ENCODE results near the gene KCMF1. TPM values are rescaled to one million over a fixed set of nuclear protein-coding genes. Genes with fewer than 3 reads are reported as not detected.

Gene KCMF1
- total RNA-seq, 1 donor from 2014 or later = 29.7 TPM

DNA sequence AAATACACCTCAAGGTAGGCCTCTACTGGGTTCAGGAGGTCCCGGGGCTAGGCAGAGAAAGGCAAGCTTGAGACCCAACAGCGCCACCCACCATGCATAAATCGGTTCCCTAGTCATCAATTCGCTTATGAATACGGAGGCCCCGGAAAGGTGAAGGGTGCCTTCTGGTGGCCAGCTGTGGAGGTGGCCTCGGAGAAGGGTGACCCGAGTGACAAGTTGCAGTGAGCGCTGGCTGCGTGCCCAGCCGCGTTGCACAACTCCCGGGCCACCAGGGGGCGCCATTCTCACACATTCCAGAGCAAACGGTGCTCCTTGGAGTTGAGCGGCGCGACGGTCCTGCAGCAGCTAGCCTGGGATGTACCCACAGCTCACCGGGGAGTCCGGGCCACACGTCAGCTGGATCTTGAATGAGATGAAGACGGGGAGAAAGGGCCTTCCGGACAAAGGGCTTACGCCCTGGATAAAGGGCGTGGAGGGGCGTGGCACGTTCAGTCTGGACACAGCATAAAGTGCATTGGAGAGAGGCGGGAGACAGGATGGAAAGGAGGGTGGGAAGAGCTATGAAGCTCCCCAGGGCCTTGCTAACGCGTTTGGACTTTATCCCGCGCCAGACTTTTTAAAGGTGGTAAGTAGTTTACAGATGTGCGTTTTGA is 45.1 kb upstream of the KCMF1 start:
- Histone ChIP-seq H3K36me3 (no peaks in the 10 kb centered on the region), H3K4me1 (peaks cover 20% of the 10 kb centered on the region), H3K27me3 (no peaks in the 10 kb centered on the region), H3K4me3 (peak overlapping the region; percentile 38 to 47), H3K27ac (peak overlapping the region; percentile 17), H3K9me3 (no peaks in the 10 kb centered on the region)
- peak; percentile 22 to 69 for TF ChIP-seq POLR2AphosphoS5 (IDR thresholded peaks at IDR 0.05; ENCODE audit: insufficient read depth in 1 of 2, low read depth in 1 of 2)
- TF ChIP-seq, protein P1, sequence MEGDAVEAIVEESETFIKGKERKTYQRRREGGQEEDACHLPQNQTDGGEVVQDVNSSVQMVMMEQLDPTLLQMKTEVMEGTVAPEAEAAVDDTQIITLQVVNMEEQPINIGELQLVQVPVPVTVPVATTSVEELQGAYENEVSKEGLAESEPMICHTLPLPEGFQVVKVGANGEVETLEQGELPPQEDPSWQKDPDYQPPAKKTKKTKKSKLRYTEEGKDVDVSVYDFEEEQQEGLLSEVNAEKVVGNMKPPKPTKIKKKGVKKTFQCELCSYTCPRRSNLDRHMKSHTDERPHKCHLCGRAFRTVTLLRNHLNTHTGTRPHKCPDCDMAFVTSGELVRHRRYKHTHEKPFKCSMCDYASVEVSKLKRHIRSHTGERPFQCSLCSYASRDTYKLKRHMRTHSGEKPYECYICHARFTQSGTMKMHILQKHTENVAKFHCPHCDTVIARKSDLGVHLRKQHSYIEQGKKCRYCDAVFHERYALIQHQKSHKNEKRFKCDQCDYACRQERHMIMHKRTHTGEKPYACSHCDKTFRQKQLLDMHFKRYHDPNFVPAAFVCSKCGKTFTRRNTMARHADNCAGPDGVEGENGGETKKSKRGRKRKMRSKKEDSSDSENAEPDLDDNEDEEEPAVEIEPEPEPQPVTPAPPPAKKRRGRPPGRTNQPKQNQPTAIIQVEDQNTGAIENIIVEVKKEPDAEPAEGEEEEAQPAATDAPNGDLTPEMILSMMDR (IDR thresholded peaks at IDR 0.05) = peak; percentile 93 to 97 (median 93)
- no peak for TF ChIP-seq POLR2A (IDR thresholded peaks at IDR 0.05)
- DNase-seq (ENCODE audit: extremely low spot score in 2 of 2) = peak in 1 of 2 donors; percentile 93
- intact Hi-C loops (cut with DNase I) = no loop called here

DNA sequence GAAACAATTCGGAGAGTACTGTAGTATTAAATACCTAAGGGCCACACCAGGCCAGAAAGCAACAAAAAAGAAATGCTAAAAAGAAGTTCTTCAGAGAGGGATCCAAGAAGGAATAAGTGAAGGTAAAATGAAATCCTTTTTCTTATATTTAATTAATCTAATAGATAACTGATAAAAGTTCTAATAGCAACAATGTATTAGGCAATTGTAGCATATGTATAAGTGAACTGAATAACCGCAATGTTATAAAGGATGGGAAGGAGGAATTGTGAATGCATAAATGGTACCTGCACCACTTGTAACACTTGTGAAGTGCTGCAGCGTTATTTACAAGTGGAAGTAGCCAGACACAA is 43.7 kb upstream of the KCMF1 start:
- H3K27me3 ChIP-seq = no peaks in the 10 kb centered on the region
- intact Hi-C loops (cut with DNase I) = no loop called here
- no peaks in the 10 kb centered on the region for H3K36me3 ChIP-seq
- DNase-seq (ENCODE audit: extremely low spot score in 2 of 2) = no peak
- H3K4me1 ChIP-seq = peaks cover 20% of the 10 kb centered on the region
- H3K27ac ChIP-seq = no peak overlapping the region
- no peaks in the 10 kb centered on the region for H3K9me3 ChIP-seq
- TF ChIP-seq POLR2AphosphoS5 (IDR thresholded peaks at IDR 0.05; ENCODE audit: insufficient read depth in 1 of 2, low read depth in 1 of 2) = no peak
- TF ChIP-seq POLR2A (IDR thresholded peaks at IDR 0.05) = no peak
- H3K4me3 ChIP-seq = no peak overlapping the region

DNA sequence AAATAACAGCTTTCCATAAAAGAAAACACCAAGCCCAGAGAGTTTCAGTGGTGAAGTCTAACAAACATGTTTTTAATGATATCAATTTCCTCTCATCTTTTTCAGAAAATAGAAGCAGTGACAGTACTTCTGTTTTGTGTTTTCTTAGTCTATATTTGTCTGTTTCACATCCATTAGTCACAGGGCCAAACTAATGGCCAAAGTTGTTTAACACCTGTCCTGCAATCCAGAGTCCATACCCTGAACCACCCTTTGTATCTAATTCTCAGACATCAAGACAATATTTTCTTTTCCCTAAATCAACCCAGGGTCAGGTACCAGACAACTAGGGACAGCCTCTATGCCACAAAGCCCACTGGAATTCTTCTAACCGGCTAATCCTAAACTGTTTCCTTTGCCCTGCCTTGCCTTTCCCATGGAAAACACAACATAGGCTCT is 39.6 kb upstream of the KCMF1 start:
- DNase-seq (ENCODE audit: extremely low spot score in 2 of 2) = no peak
- no peak for TF ChIP-seq POLR2AphosphoS5 (IDR thresholded peaks at IDR 0.05; ENCODE audit: insufficient read depth in 1 of 2, low read depth in 1 of 2)
- TF ChIP-seq POLR2A (IDR thresholded peaks at IDR 0.05) = no peak
- TF ChIP-seq, protein P1 (IDR thresholded peaks at IDR 0.05) = no peak
- Histone ChIP-seq H3K27me3 (no peaks in the 10 kb centered on the region), H3K4me1 (peaks cover 5% of the 10 kb centered on the region), H3K36me3 (no peaks in the 10 kb centered on the region), H3K4me3 (no peak overlapping the region), H3K9me3 (no peaks in the 10 kb centered on the region), H3K27ac (no peak overlapping the region)
- intact Hi-C loops (cut with DNase I) = no loop called here

DNA sequence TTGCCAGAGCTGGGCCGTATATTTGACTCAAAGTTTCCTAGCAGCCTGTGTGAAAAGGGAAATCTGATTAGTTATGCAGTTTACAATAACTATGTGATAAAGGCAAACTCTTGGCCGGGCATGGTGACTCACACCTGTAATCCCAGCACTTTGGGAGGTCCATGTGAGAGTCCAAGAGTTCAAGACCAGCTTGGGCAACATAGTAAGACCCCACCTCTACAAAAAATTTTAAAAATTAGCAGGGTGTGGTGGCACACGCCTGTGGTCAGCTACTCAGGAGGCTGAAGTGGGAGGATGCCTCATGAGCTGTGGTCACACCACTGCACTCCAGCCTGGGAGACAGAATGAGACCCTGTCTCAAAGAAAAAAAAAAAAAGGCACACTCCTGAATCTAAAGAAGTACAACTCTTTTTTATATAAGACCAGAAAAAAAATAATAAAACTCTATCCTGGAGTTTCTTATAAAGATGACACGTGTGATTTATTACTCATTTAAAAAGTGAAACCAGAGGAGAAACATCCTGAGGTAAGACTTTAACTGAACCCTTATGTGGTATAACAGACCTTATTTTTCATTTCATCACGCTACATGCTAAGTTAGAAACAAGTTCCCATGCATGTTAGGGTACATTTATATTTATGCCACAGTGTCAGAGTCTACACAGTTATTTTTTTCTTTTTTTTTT is 32.6 kb upstream of the KCMF1 start:
- no peak for DNase-seq (ENCODE audit: extremely low spot score in 2 of 2)
- Histone ChIP-seq H3K27ac (no peak overlapping the region), H3K27me3 (no peaks in the 10 kb centered on the region), H3K4me3 (no peak overlapping the region), H3K4me1 (peaks cover 4% of the 10 kb centered on the region), H3K36me3 (no peaks in the 10 kb centered on the region), H3K9me3 (no peaks in the 10 kb centered on the region)
- TF ChIP-seq POLR2A (IDR thresholded peaks at IDR 0.05) (no peak), POLR2AphosphoS5 (IDR thresholded peaks at IDR 0.05; ENCODE audit: insufficient read depth in 1 of 2, low read depth in 1 of 2) (no peak)
- TF ChIP-seq, protein P1 (IDR thresholded peaks at IDR 0.05) = no peak
- intact Hi-C loops (cut with DNase I) = no loop called here

DNA sequence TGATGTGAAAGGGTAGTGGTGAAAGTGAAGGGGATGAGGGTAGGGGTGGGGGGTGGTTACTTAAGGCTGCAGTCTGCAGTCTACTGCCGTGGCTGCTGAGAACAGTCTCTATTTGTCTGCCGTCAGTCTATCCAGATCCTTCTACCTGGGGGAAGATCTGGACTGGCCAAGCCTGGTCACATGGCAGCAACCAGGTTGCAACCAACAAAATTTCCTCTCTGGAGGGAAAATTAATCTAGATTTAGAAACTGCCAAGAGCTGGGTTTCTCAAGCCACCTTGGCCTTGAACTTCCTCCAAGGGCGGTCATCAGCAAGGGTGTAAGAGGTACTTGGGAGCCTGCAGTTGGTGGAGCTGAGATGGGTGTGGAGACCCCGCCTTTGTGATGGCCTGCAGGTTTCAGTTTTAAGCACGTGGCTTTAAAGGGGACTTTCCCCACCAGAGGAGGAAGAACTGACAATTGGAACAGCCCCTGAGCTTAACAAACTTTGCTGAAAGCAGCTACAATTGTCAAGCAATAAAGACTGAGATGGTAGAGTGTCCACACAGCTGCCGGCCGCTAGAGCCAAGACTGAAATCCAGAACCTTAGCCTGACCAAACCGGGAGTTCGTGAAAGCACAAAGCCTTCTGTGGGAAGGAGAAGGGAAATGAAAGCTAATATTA is 31.4 kb upstream of the KCMF1 start:
- H3K4me3 ChIP-seq = no peak overlapping the region
- H3K9me3 ChIP-seq = no peaks in the 10 kb centered on the region
- no peaks in the 10 kb centered on the region for H3K27me3 ChIP-seq
- H3K27ac ChIP-seq = no peak overlapping the region
- peaks cover 4% of the 10 kb centered on the region for H3K4me1 ChIP-seq
- TF ChIP-seq POLR2A (IDR thresholded peaks at IDR 0.05) = no peak
- TF ChIP-seq, protein P1 (IDR thresholded peaks at IDR 0.05) = no peak
- TF ChIP-seq POLR2AphosphoS5 (IDR thresholded peaks at IDR 0.05; ENCODE audit: insufficient read depth in 1 of 2, low read depth in 1 of 2) = no peak
- no peak for DNase-seq (ENCODE audit: extremely low spot score in 2 of 2)
- no peaks in the 10 kb centered on the region for H3K36me3 ChIP-seq
- intact Hi-C loops (cut with DNase I) = no loop called here
